H1 (cell line): ENCODE data around the gene COA5. TPM values are rescaled to one million over a fixed set of nuclear protein-coding genes. Genes with fewer than 3 reads are reported as not detected.

Source experiments
- JUN ChIP-seq: IDR thresholded peaks from 2 replicates; pipeline ENCODE4 v1.6.1; 2011; ENCODE audit warnings: low read depth, mild to moderate bottlenecking, improper control_type of control experiment, low read length
- TEAD4 ChIP-seq: IDR thresholded peaks from 2 replicates; pipeline ENCODE4 v1.6.1; 2012; ENCODE audit warnings: low read depth, low read length, inconsistent platforms, mixed read lengths
- polyA plus RNA-seq, 7 experiments: library from polyadenylated mRNA; depleted of rRNA in 3 of 7; stranded (reverse) in 5 of 7; unstranded in 2 of 7; fragments of >200 nt in 5 of 7; fragments of 200-250 nt in 2 of 7; gene quantifications; 1 replicate in 5 of 7; 2 replicates in 1 of 7; 4 replicates in 1 of 7; pipeline versions ENCODE4 v1.2.1 to v1.2.3, GENCODE V29; 2011 to 2013; ENCODE audit warnings: missing spikeins in 2 of 7, mixed read lengths in 2 of 7
- total RNA-seq: library from RNA; stranded (reverse); fragmentation: NEBNext Ultra II Directional; extraction: Animal tissue kit (Norgen Biotek cat#: 25700); gene quantifications from 2 replicates; pipeline ENCODE4 v1.2.1, GENCODE V29; 2021

COA5 gene
- total and polyA plus RNA-seq, 2 of the 8 experiments (the other 6 are each of a cell fraction or from before 2014, with no cell fraction given), result 20.3 to 24.7 TPM

DNA sequence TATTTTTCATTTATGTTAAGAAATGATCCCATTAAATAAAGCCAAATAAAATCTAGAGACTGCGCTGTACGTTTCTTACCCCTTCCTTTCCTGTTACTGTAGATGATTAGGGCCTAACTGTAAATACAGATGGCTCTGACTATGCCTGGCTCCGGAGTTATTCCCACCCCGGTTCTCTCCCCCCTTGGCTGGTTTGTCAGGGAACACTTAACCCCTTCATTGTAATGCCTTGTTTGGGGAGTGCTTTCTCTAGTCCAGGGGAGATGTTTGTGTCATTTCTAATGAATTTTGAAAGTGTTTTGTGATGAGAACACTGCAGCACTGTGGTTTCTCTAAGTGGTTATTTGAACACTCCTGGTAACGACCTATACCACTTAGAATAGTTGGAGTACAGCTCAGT, 8.8 kb upstream of the COA5 start (continued):
- TF ChIP-seq JUN (no peak), TEAD4 (no peak)
